CD4-positive, alpha-beta T cell treated with Interleukin-15 for 4 hours (primary cell): Measurements from ENCODE around the gene TRNP1.
"Not testable (repeated sequence)": the region's sequence is repeated elsewhere in the genome, so short reads cannot be mapped to it uniquely, and the experiment has no call there.

Experiments
- DNase-seq: peaks from one replicate; pipeline ENCODE4 v3.0.0-alpha.2; 2020; ENCODE audit warnings: low spot score

The TRNP1 gene

DNA sequence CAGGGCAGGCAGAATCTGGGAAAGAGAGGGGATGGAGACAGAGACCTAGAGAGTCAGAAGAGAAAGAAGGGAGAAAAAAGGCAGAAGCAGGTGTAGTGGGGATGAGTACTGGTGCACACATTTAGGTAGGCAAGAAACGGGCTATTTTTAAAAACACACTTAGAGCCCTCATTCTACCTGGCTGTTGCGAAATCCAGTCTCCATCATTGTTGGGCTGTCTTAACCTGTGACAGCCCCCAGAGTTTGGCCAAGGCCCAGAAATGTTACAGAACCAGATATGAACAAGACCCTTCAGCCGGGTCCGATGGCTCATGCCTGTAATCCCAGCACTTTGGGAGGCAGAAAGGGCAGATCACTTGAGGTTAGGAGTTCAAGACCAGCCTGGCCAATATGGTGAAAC lies 20.7 kb upstream of the TRNP1 start:
- DNase-seq = no peak

DNA sequence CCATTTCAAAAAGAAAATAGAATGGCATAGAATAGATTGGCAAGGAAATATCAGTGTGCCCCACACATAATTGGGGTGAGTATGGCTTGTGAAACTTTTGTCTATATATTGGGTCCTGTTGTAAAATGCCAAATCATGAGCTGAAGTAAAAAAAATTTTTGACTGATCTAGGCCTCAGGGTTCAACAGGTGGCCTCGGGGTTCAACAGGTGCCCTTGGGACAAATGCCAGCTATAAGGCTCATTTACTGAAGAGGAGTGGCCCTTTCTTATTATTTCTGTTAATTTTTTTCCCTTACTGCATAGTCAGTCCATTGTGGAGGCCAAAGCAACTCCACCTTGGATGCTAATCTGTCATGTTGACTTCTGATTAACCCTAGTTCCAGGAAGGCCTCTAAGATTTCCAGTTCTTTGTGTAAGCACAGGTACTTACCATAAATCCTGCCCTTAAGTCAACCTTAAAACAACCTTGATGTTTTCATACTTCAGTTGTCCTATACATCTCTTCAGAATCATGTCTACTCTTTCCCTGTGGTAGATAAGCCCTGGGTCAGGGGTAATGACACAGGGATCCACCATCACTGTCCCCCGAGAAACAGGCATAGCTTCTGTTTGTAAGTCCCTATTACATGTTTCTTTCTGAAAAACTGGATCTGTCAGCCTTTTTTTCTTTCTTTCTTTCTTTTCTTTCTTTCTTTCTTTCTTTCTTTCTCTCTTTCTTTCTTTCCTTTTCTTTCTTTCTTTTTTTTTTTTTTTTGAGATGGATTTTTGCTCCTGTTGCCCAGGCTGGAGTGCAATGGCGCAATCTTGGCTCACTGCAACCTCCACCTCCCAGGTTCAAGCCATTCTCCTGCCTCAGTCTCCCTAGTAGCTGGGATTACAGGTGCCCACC lies 16.6 kb upstream of the TRNP1 start:
- DNase-seq = no peak

DNA sequence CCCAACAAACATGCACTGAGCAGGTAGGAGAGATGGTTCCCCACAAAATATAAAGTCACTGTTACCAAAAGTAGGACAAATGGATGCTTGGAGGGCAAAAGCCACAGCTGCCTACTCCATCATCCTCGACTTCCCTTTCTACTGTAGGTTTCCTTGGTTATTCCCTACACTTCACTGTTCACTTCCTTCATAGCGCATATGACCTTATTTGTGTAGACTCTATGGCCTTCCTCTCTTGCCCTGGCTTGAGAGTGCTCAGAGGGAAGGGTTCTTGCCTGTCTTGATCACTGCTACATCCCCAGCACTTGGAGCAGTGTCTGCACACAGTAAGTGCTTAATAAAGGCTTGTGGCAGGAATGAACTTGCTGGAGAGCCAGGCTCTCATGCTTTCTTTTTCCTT lies 14.6 kb upstream of the TRNP1 start:
- DNase-seq = no peak

DNA sequence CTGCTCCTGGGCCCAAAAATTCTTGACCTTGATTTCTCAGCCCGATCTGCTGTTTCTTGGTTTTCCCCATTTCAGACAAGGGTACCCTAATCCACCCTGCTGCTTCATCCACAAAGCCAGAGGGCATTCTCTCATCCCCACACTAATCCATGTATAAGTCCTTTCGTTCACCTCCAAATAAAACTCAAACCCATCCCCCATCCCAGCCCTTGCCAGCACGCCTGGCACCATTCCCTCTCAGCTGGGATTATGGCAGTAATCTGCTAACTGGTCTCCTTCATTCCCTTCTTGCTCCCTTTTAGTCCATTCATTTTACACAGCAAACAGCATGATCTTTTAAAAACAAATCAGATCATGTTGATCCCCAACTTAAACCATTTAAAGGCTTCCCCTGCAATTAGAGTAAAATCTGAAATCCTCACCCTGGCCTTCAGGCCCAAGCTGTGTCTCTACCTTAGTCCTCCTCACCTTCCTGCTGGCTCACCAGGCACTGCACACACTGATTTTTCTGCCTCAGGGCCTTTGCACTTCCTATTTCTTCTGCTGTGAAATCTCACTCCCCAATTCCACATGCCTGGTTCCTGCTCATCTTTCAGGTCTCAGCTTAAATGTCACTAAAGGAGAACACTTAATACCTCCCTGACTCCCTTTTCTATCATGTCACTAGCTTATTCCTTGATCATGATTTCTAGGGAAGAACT lies 12.2 kb upstream of the TRNP1 start:
- no peak for DNase-seq

DNA sequence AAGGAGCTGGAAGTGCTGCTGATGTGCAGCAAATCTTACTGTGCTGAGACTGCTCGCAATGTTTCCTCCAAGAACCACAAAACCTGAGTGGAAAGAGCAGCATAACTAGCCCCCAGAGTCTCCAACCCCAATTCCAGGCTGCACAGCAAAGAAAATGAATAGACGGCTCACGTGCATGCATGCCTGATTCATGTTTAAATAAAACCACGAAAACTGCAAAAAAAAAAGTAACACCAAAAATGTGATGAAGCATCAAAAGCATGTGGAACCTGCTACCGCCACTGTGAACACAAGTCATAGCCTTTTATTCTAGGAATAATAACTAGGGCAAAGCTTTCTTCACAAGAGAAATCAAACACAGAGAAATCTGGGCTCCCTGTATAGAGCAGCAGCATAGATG lies 9.6 kb upstream of the TRNP1 start:
- DNase-seq = no peak

DNA sequence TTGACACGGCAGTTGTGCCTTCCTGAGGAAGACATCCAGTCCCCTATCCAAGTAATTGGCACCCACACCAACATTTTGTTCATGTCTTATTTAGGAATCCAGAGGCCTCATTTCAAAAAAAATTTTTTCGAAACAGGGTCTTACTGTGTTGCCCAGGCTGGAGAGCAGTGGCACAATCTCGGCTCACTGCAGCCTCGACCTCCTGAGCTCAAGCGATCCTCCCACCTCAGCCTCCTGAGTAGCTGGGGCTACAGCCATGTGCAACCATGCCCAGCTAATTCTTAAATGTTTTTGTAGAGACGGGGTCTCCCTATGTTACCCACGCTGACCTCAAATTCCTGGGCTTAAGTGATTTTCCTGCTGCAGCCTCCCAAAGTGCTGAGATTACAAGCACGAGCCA lies 9.2 kb upstream of the TRNP1 start:
- no peak for DNase-seq

DNA sequence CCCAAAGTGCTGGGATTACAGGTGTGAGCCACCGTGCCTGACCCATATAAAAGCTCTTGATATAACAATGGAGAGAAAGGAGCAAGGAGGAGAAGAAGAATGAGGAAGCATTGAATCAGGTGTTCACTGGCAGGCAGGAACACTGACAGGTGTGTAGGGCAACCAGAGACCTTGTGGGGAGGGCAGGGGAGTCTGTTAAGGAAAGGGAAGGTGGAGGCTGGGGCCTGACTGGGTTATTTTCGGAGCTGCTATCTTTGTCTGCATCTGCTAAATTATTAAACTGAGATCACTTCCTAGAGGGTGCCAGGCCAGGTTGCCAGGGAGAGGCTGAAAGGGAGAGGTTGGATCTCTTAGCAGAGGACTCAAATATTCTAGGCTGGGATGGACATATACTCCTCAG lies 6.8 kb upstream of the TRNP1 start:
- DNase-seq = no peak

DNA sequence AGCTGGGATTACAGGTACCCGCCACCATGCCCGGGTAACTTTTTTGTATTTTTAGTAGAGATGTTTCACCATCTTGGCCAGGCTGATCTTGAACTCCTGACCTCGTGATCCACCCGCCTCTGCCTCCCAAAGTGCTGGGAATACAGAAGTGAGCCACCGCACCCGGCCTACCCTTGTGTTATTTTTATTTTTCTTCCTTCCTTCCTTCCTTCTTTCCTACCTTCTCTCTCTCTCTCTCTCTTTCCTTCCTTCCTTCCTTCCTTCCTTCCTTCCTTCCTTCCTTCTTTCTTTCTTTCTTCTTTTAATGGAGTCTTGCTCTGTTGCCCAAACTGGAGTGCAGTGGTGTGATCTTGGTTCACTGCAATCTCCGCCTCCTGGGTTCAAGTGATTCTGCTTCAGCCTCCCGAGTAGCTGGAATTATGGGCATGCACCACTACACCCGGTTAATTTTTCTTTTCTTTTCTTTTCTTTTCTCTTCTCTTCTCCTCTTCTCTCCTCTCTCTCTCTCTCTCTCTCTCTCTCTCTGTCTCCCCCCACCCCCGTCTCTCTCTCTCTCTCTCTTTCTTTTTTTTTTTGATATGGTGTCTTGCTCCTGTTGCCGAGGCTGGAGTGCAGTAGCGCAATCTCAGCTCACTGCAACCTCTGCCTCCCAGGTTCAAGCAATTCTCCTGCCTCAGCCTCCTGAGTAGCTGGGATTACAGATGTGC lies 3.9 kb upstream of the TRNP1 start:
- not testable (repeated sequence) for DNase-seq

DNA sequence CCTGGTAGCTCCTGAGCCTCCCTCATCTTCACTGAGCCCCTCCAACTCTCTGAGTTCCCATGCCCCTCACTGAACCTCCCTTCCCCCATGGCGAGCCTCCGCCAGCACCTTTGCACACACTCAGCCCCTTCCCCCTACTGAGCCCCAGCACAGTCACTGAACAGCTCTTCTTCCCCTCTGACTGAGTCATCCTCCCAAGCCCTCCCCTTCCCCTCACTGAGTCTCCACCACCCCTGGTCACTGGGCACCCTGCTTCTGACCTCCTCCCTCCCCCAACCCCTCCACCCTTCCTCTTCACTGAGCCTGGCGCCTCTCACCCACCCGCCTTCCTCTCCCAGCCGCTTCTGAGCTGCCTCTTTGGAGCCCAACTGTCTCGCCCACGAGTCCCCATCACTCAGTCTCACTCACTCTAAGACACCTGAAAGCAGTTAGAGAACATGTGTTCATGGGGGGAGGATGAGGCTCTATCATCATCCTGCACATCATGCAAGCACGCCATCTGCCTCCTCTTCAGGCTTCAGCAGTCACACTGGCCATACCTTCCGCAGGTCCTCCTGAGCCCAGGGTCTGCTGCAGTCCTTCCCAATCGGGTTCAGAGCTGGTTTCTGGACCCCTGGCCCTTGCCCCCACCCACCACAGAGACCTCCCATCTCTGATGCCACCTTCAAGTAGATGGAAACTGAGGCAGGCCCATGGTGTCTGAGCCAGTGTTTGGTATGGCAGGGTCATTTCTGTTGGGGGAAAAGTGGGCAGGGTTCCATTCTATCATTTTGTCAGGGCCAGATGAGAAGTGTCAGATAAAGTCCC lies 2.0 kb upstream of the TRNP1 start:
- DNase-seq = no peak

DNA sequence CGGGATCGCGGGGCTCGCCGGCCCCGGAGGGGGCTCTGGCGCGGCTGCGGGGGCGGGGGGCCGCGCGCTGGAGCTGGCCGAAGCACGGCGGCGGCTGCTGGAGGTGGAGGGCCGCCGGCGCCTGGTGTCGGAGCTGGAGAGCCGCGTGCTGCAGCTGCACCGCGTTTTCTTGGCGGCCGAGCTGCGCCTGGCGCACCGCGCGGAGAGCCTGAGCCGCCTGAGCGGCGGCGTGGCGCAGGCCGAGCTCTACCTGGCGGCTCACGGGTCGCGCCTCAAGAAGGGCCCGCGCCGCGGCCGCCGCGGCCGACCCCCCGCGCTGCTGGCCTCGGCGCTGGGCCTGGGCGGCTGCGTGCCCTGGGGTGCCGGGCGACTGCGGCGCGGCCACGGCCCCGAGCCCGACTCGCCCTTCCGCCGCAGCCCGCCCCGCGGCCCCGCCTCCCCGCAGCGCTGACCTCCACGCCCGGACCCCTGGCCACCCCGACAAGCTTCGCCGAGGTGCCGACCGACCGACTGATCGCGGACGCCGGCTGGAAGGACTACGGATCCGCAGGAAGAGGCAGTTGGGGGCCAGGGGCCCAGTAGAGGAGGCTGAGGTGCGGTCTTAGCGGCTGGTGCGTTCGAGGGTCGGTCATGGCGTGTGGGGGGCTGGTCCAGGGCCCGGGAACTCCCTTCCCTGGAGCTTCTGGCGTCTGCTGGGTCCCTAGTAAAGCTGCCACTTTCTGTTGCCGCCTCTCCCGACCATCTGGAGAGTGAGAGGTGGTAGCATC lies 711 bp downstream of the TRNP1 start:
- DNase-seq = peak; percentile 16

DNA sequence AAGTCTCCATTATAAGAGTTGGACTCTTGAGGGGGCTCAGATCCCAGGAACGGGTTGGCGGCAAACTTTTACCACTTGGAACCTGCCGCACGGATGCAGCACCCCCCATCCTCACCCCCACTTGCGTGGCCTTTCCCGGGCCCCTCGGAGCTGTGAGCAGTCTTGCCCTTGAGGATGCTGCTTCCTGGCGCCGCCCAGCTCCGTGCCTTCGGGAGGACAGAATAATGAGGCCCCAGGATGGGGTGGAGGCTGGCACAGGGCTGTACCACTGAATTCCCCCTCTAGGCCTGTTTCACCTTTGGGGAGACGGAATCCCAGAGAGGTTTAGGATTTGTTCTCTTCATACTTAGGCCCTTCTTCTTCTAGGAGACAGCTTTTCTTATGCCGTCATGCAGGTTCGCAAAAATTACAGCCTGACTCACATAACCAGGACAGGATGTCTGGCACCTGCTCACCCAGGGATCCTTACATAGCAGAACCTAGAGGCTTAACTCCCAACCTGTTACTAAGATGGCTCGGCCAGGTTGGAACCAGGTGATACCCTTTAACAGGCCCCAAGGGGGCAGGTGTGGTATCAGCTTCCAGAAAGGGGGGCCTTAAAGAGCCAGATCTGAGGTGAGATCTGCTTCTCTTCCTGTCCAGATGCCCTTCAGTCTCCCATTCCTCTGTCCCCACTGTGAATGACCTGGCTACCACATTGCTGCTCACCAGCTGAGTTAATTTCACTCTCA lies 1.5 kb downstream of the TRNP1 start:
- DNase-seq = no peak

DNA sequence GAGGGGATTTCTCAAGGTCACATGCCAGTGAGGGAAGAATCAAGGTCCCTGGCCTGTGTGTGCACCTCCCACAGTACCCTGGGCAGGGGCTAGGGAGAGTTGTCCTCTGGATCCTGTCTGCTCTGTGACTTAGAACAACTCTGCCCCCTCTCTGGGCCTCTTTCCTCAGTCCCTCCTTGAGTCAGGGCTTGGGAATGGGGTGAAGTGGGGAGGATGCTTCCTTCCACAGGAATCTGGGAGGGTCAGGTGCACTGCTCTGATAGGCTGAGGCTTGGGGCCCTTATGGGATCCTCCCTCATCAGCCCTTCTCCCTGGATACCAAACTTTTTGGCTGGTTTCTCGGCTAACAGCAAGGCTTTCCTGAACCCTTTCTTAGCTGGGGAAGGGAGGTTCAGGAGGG lies 2.5 kb downstream of the TRNP1 start:
- no peak for DNase-seq

DNA sequence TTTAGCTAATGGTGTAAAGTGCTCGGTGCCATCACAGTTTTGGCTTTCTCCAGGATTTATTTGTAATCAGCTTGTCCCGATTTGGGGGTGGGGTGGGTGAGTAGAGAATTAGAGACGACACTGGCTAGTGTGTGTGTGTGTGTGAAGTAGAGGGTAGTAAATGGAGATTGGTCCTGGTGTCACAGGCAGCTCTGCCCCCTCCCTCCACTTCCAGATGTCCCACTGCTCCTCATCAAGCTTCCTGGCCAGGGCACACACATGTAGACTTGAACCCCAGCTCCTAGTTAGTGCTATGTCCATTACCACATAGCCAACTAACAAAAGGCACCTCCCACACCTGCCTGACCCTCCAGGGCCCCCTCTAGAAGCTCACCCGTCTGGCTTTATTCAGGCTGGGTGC lies 3.2 kb downstream of the TRNP1 start:
- DNase-seq = no peak

DNA sequence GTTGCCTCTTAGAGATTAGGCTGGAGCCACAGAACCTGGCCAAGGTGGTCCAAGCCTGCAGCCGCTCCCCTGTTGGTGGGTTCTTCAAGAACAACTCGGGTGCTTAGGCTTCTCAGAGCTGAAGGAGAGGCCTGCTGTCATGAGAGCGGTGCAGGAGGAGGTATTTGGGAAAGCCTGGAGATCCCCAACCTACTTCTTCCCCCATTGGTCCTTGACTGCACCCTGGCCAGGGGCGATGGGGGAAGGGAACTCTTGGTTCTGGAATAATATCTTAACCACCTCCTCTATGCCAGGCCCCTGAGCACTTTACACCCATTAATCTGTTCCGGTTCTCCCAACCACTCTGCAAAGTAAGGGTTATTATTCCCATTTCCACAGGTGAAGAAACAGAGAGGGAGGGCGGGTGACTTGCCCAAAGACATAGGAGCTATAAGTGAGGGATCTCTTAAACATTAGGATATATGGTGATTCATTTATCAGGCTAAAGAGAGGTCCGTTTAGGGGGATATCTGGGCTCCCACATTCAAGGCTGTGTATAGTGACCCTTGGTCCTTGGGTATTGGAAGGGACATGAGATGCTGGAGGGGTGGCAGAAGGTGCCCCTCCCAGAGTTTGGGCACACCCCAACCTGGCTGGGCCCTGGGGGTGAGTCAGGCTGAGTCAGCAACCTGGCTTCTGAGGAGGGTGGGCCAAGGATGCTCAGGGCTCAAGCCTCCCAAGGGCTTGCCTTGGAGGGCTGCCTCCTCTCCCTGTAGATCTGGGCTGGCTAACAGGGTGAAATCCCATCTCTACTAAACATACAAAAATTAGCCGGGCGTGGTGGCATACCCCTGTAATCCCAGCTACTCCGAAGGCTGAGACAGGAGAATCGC lies 5.2 kb downstream of the TRNP1 start:
- no peak for DNase-seq

DNA sequence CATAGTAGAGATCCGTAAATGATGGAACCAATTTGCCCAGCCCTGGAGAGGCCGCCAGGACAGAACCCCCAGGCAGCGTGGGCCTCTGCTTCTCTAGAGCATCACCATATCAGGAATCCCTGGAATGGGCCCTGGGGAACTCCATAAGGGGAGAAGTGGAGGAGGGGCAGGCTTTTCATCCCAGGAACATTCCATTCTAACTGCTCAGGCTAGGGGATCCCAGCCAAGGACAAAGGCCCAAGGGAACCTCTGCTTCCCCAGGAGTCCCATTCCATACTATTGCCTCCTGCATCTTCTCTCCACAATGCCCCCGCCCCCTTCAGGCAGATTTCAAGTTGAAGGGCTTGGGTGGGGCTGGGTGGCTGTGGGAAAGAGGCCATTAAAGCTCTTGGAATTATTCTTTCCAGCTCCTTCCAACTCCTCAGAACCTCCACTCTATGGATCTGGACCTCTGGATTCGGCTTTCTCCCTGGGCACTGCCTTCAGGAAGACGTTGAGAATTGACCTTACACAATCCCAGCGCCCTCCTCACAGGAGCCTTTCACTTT lies 6.0 kb downstream of the TRNP1 start:
- DNase-seq = no peak

DNA sequence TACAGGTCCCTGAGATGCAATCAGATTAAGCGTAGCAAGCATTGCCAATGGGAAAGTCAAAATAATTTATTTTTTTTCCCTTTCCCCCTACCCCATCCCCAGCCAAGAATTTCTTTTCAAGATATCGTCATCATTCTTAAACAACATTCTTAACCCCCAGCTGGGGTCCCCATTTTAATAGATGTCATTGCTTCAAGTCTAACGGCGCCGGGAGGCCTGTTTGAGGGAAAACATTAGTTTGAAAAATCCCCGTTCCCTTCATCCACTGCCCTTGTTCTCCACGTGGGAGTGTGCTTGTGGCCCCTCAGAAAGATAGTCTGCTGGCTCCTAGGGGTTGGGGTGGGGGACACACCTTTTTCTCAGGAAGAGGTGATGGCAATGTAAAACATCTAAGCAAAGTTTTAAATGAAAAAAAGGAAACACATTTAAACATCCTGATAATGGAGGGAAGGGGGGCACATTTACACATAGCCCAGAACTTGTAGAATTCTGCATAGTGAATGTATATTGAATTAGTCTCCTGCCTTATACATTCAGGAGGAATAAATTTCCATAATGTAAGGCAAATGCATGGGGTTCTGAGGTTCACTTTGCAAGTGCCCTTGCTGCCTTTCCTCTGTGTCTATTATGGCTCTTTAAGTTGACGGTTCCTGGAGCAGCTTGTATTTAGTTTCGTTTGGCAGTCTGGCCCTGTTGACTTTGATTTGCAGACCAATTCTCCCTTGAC lies 6.8 kb downstream of the TRNP1 start:
- no peak for DNase-seq

DNA sequence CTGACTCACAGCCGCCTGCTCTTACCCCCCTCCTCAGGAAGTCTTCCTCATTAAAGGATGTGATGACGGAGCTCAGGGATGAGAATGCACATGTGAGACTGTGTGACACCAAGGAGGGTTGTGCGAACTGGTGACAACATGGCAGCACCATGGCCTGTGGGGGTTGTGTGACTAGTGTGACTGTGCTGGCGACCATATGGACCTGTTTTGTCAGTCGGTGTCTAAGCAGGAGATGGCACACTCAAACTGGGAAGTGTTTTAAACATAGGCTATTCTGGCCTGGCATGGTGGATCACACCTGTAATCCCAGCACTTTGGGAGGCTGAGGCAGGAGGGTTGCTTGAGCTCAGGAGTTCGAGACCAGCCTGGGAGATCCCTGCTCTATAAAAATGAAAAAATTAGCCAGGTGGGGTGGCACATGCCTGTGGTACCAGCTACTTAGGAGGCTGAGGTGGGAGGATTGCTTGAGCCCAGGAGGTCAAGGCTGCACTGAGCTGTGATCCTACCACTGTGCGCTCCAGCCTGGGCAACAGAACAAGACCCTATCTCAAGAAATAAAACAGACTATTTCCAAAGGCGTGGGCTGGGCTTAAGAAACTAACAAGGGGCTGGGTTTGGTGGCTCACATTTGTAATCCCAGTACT lies 7.4 kb downstream of the TRNP1 start:
- no peak for DNase-seq
